ENCODE data around the gene FAM187B. TPM values are rescaled to one million over a fixed set of nuclear protein-coding genes. Genes with fewer than 3 reads are reported as not detected.
A peak's percentile ranks its signal among the peaks of the same experiment; 100 is the strongest.

FAM187B gene
- polyA plus RNA-seq (2013, experiment 1 of 4), result not detected
- polyA plus RNA-seq (2013, experiment 2 of 4), result not detected
- polyA plus RNA-seq (2013, experiment 3 of 4), result not detected
- not detected for polyA plus RNA-seq (2013, experiment 4 of 4)

DNA sequence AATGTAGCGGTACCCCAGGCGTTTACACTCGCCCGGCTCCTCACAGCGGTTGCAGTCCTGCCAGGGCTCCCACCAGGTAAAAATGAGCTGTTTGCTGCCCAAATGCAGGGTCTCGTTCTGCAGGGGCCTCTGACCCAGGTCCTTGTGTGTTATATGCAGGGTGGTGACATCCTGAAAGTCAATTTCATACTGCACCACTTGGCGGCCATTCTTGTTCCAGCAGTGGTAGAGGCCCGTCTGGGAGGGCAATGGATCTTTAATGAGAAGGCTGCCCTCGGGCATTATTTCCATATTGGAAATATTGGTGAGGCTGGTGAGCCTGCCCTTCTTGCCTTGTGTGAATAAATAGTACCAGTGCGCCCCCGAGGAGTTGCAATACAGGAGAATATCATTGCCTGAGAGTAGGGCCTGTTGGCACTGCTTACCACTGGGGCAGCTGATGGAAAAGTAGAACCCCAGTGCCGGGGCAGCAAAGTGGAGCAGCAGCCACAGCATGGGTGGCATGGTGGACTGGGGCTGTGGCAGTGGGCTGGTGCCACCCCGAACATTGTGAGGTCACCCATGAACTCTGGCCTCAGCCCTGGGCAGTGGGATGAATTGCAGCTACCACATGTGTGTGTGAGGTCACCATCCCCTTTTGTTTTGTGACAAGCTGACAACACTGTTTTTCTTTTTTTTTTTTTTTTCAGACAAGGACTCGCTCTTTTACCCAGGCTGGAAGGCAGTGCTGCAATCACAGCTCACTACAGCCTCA is at the start of gene FAM187B:
FAM187B (minus strand) TSS at position 563 of the 754 bp plus-strand sequence; CDS start at position 504, 59 bp downstream.
- Histone ChIP-seq H3K27ac (ENCODE audit: insufficient read depth, low read depth, low read length, poor library complexity, severe bottlenecking) (no peak within 1 kb of the TSS), H3K36me3 (ENCODE audit: control insufficient read depth, insufficient read depth, low read length) (no peaks in the 10 kb centered on the region), H3K9me3 (ENCODE audit: control insufficient read depth, low read length) (no peaks in the 10 kb centered on the region), H3K4me1 (ENCODE audit: control insufficient read depth, insufficient read depth, low read length) (no peaks in the 10 kb centered on the region), H3K27me3 (ENCODE audit: control insufficient read depth, insufficient read depth, low read length, poor library complexity, severe bottlenecking) (no peaks in the 10 kb centered on the region), H3K4me3 (ENCODE audit: insufficient read depth, low read depth, low read length) (no peak within 1 kb of the TSS)
- WGBS, 2 experiments, result 91 to 93% methylated on average over 14 of the region's 14 CpGs

DNA sequence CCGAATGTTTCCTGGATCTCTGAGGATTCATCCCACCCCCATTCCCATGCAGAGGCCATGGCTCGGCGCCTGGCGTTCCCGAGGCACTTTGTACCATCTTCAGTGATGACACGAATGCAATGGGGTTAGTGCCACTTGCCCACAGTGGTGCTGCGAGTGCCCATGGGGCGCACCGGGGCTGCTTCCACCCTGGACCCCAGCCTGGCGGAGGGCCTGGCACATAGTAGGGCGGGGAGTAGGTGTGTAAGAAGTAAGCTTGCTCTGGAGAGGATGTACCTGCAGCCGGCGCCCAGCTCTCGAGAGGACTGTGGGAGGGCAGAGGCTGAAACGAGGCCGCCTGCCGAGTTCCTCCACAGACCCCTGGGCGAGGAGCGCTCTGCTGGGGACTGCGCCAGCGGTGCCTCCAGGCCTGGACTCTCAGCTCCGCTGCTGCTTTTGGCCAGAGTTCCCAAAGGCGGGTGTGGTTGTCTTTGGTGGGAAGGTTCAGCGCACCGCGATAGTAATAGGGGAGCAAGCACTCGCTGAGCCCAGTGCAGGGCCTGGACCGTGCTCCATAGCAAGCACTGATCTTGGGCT is 48.3 kb upstream of the FAM187B start:
- Histone ChIP-seq H3K27me3 (ENCODE audit: control insufficient read depth, insufficient read depth, low read length, poor library complexity, severe bottlenecking) (no peaks in the 10 kb centered on the region), H3K36me3 (ENCODE audit: control insufficient read depth, insufficient read depth, low read length) (peaks cover 23% of the 10 kb centered on the region), H3K4me1 (ENCODE audit: control insufficient read depth, insufficient read depth, low read length) (no peaks in the 10 kb centered on the region), H3K9me3 (ENCODE audit: control insufficient read depth, low read length) (no peaks in the 10 kb centered on the region), H3K4me3 (ENCODE audit: insufficient read depth, low read depth, low read length) (no peak overlapping the region), H3K27ac (ENCODE audit: insufficient read depth, low read depth, low read length, poor library complexity, severe bottlenecking) (no peak overlapping the region)
- 96 to 97% methylated on average over 28 of the region's 28 CpGs for WGBS, 2 experiments

DNA sequence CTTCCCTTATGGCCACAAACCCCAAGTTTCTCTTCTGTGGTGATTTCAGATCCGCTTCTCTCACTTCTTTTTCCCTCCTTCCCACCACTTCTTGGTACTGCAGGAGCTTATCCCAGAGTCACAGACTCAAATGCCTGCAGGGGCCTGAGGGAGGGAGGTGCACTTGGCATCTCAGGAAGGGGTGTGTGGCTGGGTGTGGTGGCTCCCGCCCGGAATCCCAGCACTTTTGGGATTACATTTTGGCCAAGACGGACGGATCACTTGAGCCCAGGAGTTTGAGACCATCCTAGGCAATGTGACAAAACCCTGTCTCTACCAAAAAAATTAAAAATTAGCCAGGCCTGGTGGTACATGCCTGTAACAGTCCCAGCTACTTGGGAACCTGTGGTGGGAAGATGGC is 45.8 kb upstream of the FAM187B start:
- no peaks in the 10 kb centered on the region for H3K27me3 ChIP-seq (ENCODE audit: control insufficient read depth, insufficient read depth, low read length, poor library complexity, severe bottlenecking)
- no peak overlapping the region for H3K4me3 ChIP-seq (ENCODE audit: insufficient read depth, low read depth, low read length)
- 95% methylated on average over 5 of the region's 5 CpGs for WGBS, 2 experiments
- H3K27ac ChIP-seq (ENCODE audit: insufficient read depth, low read depth, low read length, poor library complexity, severe bottlenecking), result no peak overlapping the region
- no peaks in the 10 kb centered on the region for H3K9me3 ChIP-seq (ENCODE audit: control insufficient read depth, low read length)
- peaks cover 40% of the 10 kb centered on the region for H3K36me3 ChIP-seq (ENCODE audit: control insufficient read depth, insufficient read depth, low read length)
- H3K4me1 ChIP-seq (ENCODE audit: control insufficient read depth, insufficient read depth, low read length), result peaks cover 8% of the 10 kb centered on the region

DNA sequence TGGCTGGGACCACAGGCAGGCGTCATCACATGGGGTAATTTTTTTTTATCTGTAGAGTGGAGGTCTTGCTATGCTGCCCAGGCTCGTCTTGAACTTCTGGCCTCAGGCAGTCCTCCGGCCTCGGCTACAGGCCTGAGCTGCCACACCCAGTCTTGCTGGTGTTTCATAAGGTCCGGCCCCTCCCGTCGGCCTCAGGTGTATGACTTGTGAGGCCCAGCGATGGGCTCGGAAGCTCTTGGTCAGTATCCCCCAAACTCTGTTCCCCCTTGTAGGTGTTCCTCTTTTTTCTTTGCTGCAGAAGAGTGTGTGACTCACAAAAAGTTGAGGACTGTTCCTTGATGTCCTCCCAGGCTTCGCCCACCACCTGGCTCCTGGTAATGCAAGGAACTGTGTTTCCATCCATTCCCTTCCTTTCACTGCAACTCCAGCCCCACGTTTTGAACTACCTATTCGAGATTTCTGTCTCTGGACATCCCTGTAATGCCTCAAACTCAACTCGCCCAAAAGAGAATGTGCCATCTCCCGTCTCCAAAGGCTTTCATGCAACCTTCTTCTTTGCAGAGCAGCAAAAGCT is 45.2 kb upstream of the FAM187B start:
- H3K27ac ChIP-seq (ENCODE audit: insufficient read depth, low read depth, low read length, poor library complexity, severe bottlenecking), result no peak overlapping the region
- H3K27me3 ChIP-seq (ENCODE audit: control insufficient read depth, insufficient read depth, low read length, poor library complexity, severe bottlenecking), result no peaks in the 10 kb centered on the region
- H3K36me3 ChIP-seq (ENCODE audit: control insufficient read depth, insufficient read depth, low read length), result peaks cover 40% of the 10 kb centered on the region
- 86% methylated on average over 14 of the region's 14 CpGs for WGBS, 2 experiments
- H3K4me3 ChIP-seq (ENCODE audit: insufficient read depth, low read depth, low read length), result no peak overlapping the region
- peaks cover 8% of the 10 kb centered on the region for H3K4me1 ChIP-seq (ENCODE audit: control insufficient read depth, insufficient read depth, low read length)
- no peaks in the 10 kb centered on the region for H3K9me3 ChIP-seq (ENCODE audit: control insufficient read depth, low read length)

DNA sequence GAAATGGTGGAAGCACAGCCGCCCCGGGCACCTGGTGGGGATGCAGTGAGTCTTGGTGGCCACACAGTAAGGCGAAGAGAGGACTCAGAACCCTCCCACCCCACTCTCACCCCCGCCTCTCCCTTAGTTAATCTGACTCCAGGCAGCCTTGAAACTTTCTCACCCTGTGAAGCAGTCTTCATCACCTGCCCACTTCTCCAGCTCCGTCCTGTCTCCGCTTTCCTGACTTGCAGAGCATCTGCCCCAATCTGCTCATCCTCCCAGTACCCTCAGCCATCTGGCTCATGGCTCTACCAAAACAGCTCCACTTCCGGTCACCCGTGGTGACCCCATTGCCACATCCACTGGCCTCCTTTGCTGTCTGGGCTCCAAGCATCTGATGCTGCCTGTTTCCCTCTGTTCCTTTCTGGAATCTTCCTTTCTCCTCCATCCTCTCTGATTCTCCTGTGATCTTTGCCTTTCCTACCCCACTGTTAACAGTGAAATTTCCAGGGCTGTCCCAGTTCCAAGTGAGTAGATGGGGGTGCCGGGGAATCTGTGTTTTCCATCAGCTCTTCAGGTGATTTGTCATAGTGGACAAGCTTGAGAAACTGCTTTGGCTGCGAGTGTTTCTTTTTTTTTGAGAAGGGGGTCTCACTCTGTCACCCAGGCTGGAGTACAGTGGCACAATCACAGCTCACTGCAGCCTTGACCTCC is 44.6 kb upstream of the FAM187B start:
- H3K27me3 ChIP-seq (ENCODE audit: control insufficient read depth, insufficient read depth, low read length, poor library complexity, severe bottlenecking), result no peaks in the 10 kb centered on the region
- no peak overlapping the region for H3K27ac ChIP-seq (ENCODE audit: insufficient read depth, low read depth, low read length, poor library complexity, severe bottlenecking)
- H3K4me1 ChIP-seq (ENCODE audit: control insufficient read depth, insufficient read depth, low read length), result peaks cover 8% of the 10 kb centered on the region
- H3K36me3 ChIP-seq (ENCODE audit: control insufficient read depth, insufficient read depth, low read length), result peaks cover 40% of the 10 kb centered on the region
- H3K9me3 ChIP-seq (ENCODE audit: control insufficient read depth, low read length), result no peaks in the 10 kb centered on the region
- WGBS, 2 experiments, result 90% methylated on average over 10 of the region's 10 CpGs
- no peak overlapping the region for H3K4me3 ChIP-seq (ENCODE audit: insufficient read depth, low read depth, low read length)

DNA sequence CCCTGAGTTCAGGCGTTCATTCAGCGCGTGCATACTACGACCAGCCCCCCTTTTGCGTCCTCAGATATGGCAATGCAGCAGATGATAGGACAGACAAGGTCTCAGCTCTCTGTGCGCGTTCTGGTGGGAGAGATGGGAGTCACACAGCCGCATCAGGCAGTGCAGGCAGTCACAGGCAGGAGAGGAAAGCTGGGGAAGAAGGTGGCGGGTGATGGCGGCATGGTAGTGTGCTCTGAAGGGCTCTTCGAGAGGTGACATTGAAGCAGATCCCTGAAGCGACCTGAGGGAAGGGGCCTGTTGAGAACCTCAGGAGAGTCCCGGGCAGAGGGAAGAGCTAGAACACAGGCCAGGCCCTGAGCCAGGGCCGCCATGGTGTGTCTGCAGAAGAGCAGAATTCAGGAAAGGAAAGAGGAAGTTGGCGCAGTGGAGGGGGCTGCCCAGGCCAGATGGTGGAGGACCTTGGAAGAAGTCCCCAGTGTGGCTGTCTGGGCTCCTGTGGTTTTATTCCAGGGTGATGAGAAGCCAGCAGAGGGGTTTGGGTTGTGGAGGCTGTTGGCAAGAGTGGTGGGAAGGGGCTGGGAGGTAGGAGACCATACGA is 43.7 kb upstream of the FAM187B start:
- Histone ChIP-seq H3K36me3 (ENCODE audit: control insufficient read depth, insufficient read depth, low read length) (peaks cover 40% of the 10 kb centered on the region), H3K27ac (ENCODE audit: insufficient read depth, low read depth, low read length, poor library complexity, severe bottlenecking) (no peak overlapping the region), H3K4me3 (ENCODE audit: insufficient read depth, low read depth, low read length) (no peak overlapping the region), H3K9me3 (ENCODE audit: control insufficient read depth, low read length) (no peaks in the 10 kb centered on the region), H3K27me3 (ENCODE audit: control insufficient read depth, insufficient read depth, low read length, poor library complexity, severe bottlenecking) (no peaks in the 10 kb centered on the region), H3K4me1 (ENCODE audit: control insufficient read depth, insufficient read depth, low read length) (peaks cover 9% of the 10 kb centered on the region)
- WGBS, 2 experiments, result 96% methylated on average over 16 of the region's 16 CpGs

DNA sequence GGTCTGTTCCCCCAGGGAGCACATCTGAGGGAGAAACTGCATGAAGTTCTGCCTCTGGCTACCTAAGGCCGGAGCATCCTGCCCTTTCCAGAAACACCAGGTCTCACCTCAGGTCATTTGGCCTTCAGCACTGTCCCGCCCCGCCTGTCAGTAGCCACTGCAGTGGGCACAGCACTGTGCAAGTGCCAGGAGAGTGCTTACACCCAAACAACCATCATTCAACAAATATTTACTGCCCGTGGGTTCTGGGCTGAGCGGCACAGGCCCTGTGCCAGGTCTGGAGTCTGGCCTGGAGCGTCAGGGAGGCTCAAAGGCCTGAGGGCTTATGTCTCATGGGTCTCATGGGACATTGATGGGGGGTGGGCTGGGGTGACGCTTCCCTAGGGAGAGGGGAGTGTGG is 43.0 kb upstream of the FAM187B start:
- Histone ChIP-seq H3K9me3 (ENCODE audit: control insufficient read depth, low read length) (no peaks in the 10 kb centered on the region), H3K4me1 (ENCODE audit: control insufficient read depth, insufficient read depth, low read length) (peaks cover 16% of the 10 kb centered on the region), H3K27ac (ENCODE audit: insufficient read depth, low read depth, low read length, poor library complexity, severe bottlenecking) (no peak overlapping the region), H3K36me3 (ENCODE audit: control insufficient read depth, insufficient read depth, low read length) (peaks cover 37% of the 10 kb centered on the region), H3K27me3 (ENCODE audit: control insufficient read depth, insufficient read depth, low read length, poor library complexity, severe bottlenecking) (no peaks in the 10 kb centered on the region), H3K4me3 (ENCODE audit: insufficient read depth, low read depth, low read length) (no peak overlapping the region)
- WGBS, 2 experiments, result 93 to 97% methylated on average over 7 of the region's 7 CpGs

DNA sequence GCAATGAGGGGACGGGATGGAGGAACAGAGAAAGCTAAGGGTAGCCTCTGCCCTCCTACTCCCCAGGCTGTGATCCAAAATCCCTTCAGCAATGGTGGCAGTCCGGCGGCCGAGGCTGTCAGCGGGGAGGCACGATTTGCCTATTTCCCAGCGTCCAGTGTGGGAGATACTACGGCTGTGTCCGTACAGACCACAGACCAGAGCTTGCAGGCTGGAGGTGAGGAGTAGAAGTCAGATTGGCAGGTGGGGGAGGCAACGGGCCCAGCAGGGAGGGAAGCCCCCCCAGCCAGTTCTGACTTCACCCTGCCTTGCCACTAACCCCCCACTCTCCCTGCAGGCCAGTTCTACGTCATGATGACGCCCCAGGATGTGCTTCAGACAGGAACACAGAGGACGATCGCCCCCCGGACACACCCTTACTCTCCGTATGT is 41.9 kb upstream of the FAM187B start:
- peaks cover 20% of the 10 kb centered on the region for H3K4me1 ChIP-seq (ENCODE audit: control insufficient read depth, insufficient read depth, low read length)
- no peak overlapping the region for H3K27ac ChIP-seq (ENCODE audit: insufficient read depth, low read depth, low read length, poor library complexity, severe bottlenecking)
- no peaks in the 10 kb centered on the region for H3K9me3 ChIP-seq (ENCODE audit: control insufficient read depth, low read length)
- 94 to 95% methylated on average over 16 of the region's 16 CpGs for WGBS, 2 experiments
- no peaks in the 10 kb centered on the region for H3K27me3 ChIP-seq (ENCODE audit: control insufficient read depth, insufficient read depth, low read length, poor library complexity, severe bottlenecking)
- peaks cover 40% of the 10 kb centered on the region for H3K36me3 ChIP-seq (ENCODE audit: control insufficient read depth, insufficient read depth, low read length)
- peak overlapping the region; percentile 45 for H3K4me3 ChIP-seq (ENCODE audit: insufficient read depth, low read depth, low read length)

DNA sequence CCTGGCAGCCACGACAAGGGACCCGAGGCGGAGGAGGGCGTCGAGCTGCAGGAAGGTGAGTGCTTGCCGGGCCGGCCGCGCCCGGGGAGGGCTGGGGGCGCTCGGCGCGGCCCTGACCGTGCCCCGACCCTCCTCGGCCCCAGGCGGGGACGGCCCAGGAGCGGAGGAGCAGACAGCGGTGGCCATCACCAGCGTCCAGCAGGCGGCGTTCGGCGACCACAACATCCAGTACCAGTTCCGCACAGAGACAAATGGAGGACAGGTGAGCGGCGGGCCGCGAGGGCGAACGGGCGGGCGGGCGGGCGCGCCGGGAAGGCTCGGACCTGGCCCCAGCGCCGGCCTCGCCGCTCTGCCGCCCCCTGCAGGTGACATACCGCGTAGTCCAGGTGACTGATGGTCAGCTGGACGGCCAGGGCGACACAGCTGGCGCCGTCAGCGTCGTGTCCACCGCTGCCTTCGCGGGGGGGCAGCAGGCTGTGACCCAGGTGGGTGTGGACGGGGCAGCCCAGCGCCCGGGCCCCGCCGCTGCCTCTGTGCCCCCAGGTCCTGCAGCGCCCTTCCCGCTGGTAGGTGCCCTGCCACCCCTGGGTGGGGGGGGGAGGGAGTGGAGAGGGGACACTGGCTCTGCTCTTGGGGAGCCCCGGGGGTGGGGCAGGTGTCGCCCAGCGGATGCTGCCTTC is 41.0 kb upstream of the FAM187B start:
- Histone ChIP-seq H3K27me3 (ENCODE audit: control insufficient read depth, insufficient read depth, low read length, poor library complexity, severe bottlenecking) (no peaks in the 10 kb centered on the region), H3K9me3 (ENCODE audit: control insufficient read depth, low read length) (no peaks in the 10 kb centered on the region), H3K27ac (ENCODE audit: insufficient read depth, low read depth, low read length, poor library complexity, severe bottlenecking) (no peak overlapping the region), H3K36me3 (ENCODE audit: control insufficient read depth, insufficient read depth, low read length) (peaks cover 34% of the 10 kb centered on the region), H3K4me1 (ENCODE audit: control insufficient read depth, insufficient read depth, low read length) (peaks cover 20% of the 10 kb centered on the region), H3K4me3 (ENCODE audit: insufficient read depth, low read depth, low read length) (peak overlapping the region; percentile 45)
- 4% methylated on average over 66 of the region's 66 CpGs for WGBS, 2 experiments

All from ectodermal cell (in vitro differentiated cells).